HG03095 (cell line): ENCODE results near the gene THOP1.

ENCODE experiments used
- ATAC-seq: cut with Tn5 transposase; IDR thresholded peaks from one replicate; pipeline ENCODE4 v1.9.1; 2021; ENCODE audit warnings: moderate library complexity; ENCODE audit not compliant: unreplicated experiment

Gene THOP1

DNA sequence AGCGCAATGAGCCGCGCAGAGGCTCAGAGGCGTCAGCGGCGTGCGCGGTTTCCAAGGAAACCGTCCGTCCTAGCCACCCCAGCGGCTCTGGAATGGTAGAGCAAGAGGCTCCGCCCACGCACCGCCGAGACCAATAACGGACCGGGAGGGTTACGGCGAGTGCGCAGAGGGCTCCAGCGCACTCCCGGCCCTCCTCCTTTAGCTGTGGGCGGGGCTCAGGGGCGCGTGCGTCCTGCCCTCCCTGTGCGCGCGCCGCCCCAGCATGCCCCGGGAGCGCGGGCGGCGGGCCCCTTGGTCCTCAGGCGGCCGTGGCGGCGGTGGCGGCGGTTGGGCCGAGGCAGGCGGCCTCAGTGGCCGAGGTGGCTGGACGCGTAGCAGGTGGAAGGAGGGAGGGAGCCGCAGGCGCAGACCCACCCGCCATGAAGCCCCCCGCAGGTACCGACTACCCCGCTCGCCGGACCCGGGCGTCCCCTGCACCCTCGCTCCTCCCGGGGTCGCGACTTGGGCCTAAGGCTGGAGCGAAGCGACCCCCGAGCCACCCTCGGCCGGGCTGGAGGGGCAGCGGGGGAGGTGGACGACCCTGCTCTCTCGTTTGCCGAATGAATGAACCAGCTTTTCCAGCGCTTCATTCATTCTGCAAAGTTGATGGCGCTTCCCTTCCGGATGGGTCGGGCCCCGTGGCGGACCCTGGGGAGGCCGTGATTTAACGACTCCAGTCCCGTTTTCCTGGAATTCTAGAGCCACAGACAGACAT is at the start of gene THOP1:
Gene THOP1 (plus strand): TSS at position 260 of the 754 bp plus-strand sequence. CDS start 160 bp downstream, at position 420.
- ATAC-seq: peak; percentile 49

DNA sequence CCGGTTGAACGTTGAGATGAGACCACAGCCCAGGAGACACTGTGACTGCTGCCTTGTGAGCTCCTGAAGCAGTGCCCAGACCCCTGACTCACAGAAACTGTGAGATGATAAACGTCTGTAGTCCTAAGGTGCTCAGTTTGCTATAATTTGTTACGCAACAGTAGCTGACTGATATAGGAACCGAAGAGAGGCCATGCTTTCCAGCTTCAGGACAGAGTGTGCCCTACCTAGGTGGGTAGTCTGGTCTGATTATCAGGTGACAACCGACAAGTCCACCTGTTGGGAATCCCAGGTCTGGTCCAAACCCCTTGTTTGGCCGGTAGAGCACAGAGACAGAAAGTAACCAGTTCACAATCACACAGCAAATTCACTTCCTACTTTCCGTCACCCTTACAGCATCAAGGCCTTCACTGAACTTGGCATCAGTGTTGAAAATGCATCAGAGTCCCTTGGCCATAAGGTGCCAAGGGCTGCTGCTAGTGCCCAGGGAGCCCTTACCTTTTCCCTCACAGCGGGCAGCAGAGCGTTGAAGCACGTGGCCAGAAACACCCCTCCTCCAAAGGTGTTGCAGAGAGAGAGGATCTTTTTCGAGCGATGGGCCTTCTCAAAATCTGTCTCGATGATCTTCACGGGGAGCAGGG is 48.6 kb upstream of the THOP1 start:
- no peak for ATAC-seq

GRCh38 chr19:2739602-2740313 is 45.5 kb upstream of the THOP1 start, which contains the start of gene SLC39A3:
SLC39A3 (minus strand) TSS chr19:2740017; CDS start chr19:2737257, 2,760 bp downstream.
- peak; percentile 86 for ATAC-seq

GRCh38 chr19:2740314-2740656 is 45.0 kb upstream of the THOP1 start:
- ATAC-seq: no peak

- ATAC-seq: no peak
Observed at GRCh38 chr19:2743099-2743498, 42.2 kb upstream of the THOP1 start.

DNA sequence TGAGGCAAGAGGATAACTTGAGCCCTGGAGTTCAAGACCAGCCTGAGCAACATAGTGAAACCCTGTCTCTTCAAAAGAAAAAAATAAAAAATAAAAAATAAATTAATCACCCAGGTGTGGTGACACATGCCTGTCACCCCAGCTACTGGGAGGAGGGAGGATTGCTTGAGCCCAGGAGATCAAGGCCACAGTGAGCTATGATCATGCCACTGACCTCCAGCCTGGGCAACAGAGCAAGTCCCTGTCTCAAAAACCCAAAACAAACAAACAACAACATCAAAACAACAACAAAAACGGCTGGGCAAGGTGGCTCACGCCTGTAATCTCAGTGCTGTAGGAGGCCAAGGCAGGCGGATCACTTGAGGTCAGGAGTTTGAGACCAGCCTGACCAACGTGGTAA is 41.2 kb upstream of the THOP1 start:
- no peak for ATAC-seq

DNA sequence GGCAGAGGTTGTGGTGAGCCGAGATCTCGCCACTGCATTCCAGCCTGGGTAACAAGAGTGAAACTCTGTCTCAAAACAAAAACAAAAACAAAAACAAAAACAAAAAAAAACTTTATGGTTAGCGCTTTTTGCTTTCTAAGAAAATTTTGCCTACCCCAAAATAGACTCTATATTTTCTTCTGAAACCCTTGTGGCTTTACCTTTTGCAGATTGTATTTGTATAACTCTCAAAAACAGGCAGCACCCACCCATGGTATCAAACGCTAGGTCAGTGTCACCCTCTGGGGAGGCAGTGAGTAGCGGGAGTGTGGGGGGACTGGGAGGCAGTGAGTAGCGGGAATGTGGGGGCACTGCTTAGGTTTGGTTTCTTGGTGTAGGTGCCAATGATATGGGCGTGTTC is 38.0 kb upstream of the THOP1 start:
- ATAC-seq: no peak

DNA sequence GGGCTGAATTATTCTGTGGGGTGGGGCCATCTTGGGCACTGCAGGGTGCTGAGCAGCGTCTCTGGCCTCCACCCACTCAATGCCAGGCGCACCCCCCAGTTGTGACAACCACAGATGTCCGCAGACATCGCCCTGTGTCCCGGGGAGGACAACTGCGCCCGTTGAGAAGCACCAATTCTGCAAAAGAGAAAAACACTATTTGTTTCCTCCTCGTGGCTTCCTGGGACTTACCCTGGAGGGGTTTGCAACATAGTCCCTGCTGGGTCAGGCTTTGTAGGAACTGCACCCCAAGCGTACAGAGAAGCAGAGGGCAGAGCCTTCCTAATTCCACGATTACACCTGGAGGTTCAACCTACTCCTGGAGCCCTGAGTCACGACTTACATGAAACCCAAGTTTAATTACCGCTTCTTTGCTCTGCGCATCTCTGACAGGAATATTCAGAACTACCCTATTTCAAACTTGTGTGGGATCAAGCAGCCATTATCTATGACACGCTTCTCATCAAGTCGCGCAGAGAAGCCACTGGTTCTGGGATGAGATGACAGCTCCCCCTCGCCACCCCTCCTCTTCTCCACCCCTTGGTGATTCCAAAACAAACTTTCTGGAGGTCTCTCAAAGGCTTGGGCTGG is 34.4 kb upstream of the THOP1 start:
- ATAC-seq: no peak

DNA sequence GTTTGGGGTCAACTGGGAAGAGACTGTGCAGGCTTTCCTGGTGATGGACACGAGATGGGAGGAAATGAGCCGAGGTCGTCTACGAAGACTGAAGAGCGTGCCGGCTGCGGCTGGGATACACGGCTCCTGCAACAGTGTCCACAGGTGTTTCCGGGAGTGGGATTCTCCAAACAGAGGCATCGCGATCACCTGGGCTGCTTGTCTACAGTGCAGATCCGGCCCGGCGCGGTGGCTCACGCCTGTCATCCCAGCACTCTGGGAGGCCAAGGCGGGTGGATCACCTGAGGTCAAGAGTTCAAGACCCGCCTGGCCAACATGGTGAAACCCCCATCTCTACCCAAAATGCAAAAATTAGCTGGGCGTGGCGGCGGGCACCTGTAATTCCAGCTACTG is 33.9 kb upstream of the THOP1 start:
- no peak for ATAC-seq

GRCh38 chr19:2754659-2755447 is 30.4 kb upstream of the THOP1 start:
- no peak for ATAC-seq

DNA sequence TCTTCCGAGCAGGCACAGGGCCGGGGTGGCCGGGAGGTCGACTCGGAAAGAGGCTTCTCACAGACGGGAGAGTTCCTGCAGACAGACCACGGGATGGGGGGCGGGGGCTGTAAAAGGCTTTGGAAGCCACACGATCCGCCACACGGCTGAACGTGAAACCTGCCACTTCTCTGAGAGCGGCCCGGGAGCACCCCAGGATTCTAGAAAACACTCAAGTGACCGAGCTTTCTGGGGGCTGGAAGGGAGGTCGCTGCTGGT is 29.9 kb upstream of the THOP1 start:
- no peak for ATAC-seq

- ATAC-seq: no peak
Observed at GRCh38 chr19:2755811-2756210, 29.5 kb upstream of the THOP1 start.

GRCh38 chr19:2756477-2756876 is 28.8 kb upstream of the THOP1 start:
- ATAC-seq: no peak

- no peak for ATAC-seq
Observed at GRCh38 chr19:2756921-2757881, 28.1 kb upstream of the THOP1 start.

DNA sequence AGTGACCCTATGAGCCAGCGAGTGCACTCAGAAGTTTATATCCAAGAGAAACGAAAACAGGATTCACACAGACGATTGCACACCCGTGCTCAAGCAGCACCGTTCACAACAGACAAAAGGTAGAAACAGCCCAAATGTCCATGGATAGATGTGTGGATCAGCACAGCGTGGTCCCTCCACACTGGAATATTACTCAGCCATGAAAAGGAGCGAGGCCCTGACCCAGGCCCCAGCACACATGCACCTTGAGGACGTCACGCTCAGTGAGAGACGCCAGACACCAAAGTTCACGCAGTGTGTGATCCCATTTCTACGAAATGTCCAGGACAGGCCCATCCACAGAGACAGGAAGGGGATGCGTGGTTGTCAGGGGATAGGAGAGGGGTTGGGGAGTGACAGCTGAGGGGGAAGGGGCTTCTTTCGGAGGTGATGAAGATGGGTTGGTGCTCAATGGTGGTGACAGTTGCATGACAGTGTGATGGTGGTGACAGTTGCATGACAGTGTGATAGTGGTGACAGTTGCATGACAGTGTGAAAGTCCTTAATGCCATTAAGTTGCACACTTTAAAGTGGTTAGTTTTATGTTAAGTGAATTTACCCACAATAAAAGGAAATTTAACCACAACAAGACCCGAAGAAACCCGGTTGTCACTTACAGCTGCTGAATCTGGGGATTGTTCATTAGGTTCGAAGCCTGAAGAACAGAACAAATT is 26.5 kb upstream of the THOP1 start:
- ATAC-seq: no peak

GRCh38 chr19:2759362-2759761 is 25.9 kb upstream of the THOP1 start:
- ATAC-seq: no peak

- ATAC-seq: no peak
Observed at GRCh38 chr19:2759965-2760364, 25.3 kb upstream of the THOP1 start.

DNA sequence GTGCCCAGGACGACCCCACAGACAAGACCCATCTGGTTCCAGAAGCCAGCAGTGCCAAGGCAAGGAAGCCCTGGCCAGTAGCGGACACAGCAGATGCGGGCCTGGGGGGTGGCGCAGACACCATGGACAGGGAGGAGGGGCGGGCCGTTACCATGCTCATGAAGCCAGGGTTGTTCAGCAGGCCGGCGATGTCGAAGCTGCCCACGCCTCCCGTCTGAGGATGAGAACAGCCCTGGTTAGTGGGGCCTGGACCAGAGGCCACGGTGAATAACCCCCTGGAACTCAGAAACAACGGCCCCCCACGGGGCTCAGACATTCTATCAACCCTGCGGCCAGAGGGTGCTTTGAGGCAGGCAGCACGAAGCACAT is 24.0 kb upstream of the THOP1 start:
- no peak for ATAC-seq
